GM19455 (cell line): ENCODE results near the gene ZNF691.
"Not testable (repeated sequence)": the region's sequence is repeated elsewhere in the genome, so short reads cannot be mapped to it uniquely, and the experiment has no call there.

Experiments used
- ATAC-seq: cut with Tn5 transposase; IDR thresholded peaks from one replicate; pipeline ENCODE4 v1.9.1; 2021; ENCODE audit not compliant: unreplicated experiment

ZNF691 gene

DNA sequence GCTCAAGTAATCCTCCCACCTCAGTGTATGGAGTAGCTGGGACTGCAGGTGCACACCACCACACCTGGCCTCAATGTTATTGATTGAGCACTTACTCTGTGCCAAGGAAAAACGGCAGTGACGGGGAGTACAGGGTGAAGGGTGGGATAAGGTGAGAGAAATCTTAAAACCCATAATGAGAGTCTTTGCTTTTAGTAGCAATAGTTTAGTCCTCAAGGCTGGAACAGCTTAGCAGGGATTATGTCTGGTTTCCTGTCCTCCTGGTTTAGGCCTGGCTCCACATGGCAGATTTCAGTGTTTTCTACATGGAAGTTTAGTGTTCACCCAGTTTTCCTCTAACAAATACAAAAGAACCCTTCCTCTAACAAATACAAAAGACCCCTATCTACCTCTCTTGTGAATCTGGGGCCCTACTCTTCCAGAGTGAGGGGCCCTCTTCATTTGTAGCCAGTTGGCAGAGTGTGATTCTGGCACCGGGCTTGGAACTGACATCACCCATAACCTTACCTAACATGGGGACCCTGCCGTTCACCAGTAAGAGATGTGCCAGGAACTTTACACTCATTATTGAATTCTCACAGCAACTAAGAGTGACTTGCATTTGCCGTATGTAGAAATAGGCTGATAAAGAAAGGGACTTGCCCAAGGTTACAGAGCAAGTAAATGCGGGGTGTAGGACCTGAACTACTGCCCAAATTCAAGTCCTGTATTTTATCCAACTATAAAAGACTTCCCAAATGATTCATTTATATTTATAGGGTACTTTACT lies 6.9 kb downstream of the ZNF691 start:
- ATAC-seq: no peak

DNA sequence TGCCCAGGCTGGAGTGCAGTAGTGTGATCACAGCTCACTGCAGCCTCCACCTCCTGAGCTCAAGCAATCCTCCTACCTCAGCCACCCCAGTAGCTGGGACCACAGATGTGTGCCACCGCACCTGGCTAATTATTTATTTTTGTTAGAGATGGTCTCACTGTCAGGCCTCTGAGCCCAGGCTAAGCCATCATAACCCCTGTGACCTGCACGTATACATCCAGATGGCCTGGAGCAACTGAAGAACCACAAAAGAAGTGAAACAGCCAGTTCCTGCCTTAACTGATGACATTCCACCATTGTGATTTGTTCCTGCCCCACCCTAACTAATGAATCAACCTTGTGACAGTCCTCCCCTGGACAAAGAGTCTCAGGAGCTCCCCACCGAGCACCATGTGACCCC lies 10.1 kb downstream of the ZNF691 start:
- ATAC-seq: not testable (repeated sequence)

DNA sequence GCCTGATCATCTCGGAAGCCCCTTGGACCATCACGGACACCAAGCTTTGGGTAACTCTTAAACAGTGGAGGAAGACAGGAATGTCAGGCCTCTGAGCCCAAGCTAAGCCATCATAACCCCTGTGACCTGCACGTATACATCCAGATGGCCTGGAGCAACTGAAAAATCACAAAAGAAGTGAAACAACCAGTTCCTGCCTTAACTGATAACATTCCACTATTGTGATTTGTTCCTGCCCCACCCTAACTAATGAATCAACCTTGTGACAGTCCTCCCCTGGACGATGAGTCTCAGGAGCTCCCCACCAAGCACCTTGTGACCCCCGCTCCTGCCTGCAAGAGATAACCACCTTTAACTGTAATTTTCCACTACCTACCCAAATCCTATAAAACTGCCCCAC lies 13.0 kb downstream of the ZNF691 start:
- not testable (repeated sequence) for ATAC-seq

DNA sequence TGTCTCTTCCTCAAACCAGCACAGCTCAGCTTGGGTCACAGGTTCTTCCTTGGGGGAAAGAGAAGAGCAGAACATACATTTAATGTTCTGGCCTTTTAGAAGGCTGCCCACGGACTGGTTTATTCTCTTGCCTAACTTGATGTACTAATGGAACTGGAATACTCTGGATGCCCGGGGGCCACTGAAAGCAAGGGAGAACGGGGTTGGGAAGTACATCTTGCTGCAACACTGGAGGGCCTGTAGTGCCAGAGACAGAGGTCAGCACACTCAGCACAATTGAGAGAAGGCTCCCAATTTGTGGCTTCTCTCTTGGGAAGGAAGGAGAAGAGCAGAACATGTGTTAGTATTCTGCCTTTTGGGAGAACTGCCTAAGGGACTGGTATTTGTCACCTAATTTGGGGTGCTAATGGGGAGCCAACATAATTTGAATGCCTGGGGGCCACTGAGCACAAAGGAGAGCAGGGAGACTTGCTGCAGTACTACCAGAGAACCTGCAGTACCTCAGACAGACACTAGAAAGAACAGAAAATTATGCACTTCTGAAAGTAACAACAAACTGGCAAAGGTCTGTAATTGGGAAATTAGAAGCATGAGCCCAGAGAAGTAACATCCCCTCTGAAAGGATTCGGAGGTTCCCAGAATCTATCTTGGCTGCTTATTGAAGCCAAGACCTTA lies 14.1 kb downstream of the ZNF691 start:
- no peak for ATAC-seq

DNA sequence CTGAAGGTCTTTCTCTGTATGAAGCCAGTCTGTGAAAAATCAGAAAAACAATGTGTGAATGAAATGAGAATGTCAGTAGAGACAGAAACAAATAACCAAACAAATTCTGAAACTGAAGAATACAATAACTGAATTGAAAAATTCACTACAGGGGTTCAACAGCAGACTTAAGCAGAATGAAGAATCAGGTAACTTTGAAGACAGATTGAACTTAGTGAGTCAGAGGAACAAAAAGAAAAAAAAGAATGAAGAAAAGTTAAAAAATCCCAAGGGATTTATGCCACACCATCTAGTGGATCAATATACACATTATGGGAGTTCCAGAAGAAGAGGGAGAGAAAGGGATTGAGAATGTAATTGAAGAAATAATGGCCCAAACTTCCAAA lies 14.6 kb downstream of the ZNF691 start:
- no peak for ATAC-seq

DNA sequence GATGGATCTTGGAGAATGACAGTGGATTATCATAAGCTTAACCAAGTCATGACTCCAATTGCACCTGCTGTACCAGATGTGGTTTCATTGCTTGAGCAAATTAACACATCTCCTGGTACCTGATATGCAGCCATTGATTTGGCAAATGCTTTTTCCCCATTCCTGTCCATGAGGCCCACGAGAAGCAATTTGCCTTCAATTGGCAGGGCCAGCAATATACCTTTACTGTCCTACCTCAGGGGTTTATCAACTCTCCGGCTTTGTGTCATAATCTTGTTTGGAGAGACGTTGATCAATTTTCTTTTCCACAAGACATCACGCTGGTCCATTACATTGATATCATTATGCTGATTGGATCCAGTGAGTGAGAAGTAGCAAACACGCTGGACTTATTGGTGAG lies 20.1 kb downstream of the ZNF691 start:
- no peak for ATAC-seq

DNA sequence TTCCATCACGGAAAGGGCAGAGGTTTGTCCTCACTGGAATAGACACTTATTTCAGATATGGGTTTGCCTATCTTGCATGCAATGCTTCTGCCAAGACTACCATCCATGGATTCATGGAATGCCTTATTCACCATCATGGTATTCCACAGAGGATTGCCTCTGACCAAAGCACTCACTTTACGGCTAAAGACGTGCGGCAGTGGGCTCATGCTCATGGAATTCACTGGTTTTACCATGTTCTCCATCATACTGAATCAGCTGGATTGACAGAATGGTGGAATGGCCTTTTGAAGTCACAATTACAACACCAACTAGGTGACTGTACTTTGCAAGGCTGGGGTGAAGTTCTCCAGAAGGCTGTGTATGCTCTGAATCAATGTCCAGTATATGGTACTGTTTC lies 22.1 kb downstream of the ZNF691 start:
- ATAC-seq: not testable (repeated sequence)

DNA sequence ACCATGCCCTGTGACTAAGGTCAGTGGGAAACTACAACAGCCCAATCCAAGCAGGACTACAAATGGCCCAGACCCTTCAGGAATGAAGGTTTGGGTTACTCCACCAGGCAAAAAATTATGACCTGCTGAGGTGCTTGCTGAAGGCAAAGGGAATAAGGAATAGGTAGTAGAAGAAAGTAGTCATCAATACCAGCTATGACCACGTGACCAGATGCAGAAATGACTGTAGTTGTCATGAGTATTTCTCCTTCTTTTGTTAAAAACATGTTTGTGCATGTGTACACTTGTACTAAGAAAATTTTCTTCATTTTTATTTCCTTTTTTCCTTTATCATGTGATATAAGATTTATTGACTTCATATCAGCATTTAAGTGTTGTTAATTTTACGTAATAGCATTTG lies 22.8 kb downstream of the ZNF691 start:
- not testable (repeated sequence) for ATAC-seq

DNA sequence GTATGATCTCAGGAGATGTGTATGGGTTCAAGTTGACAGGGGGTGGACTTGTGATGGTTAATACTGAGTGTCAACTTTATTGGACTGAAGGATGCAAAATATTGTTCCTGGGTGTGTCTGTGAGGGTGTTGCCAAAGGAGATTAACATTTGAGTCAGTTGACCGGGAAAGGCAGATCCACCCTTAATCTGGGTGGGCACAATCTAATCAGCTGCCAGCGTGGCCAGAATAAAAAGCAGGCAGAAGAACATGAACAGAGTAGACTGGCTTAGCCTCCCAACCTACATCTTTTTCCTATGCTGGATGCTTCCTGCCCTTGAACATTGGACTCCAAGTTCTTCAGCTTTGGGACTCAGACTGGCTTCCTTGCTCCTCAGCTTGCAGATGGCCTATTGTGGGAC lies 23.3 kb downstream of the ZNF691 start:
- not testable (repeated sequence) for ATAC-seq

DNA sequence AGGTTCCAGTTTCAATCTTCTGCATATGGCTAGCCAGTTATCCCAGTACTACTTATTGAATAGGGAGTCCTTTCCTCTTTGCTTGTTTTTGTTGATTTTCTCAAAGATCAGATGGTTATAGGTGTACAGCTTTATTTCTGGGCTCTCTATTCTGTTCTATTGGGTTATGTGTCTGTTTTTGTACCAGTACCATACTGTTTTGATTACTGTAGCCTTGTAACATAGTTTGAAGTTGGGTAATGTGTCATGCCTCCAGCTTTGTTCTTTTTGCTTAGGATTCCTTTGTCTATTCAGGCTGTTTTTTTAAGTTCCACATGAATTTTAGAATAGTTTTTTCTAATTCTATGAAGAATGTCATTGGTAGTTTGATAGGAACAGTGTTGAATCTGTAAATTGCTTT lies 26.7 kb downstream of the ZNF691 start:
- ATAC-seq: not testable (repeated sequence)

DNA sequence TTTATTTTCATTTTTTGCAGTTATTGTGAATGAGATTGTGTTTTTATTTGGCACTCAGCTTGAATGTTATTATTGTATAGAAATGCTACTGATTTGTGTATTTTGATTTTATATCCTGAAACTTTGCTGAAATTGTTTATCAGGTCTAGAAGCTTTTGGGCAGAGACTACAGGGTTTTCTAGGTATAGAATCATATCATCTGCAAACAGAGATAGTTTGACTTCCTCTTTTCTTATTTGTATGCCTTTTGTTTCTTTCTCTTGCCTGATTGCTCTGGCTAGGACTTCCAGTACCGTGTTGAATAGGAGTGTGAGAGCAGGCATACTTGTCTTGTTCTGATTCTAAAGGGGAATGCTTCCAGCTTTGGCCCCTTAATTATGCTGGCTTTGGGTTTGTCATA lies 27.3 kb downstream of the ZNF691 start:
- no peak for ATAC-seq

DNA sequence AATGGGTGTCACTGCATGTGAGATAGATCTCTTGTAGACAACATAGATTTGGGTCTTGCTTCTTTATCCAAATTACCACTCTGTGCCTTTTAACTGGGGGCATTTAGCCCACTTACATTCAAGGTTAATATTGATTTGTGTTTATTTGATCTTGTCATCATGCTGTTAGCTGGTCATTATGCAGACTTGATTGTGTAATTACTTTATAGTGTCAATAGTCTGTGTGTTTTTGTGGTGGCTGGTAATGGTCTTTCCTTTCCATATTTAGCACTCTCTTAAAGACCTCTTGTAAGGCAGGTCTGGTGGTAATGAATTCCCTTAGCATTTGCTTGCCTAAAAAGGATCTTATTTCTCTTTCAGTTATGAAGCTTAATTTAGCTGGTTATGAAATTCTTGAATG lies 29.6 kb downstream of the ZNF691 start:
- no peak for ATAC-seq

DNA sequence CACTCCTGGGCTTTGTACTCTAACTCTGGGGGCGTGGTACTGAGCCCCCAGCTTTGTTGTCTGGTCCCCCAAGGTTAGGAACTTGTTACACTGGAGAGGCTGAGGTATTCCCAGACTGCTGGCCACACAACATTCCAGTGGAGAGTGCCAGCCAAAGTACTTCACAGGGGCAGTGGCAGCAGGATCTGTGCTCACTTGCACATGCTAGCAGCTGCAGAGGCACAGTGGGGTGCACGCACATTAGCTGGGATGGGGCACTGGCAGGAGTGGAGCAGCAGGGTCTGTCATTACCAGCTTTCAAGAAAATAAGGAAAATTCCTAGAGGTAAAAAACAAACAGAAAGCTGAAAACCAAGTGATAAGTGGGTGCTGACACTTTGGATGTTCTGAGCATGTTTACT lies 31.0 kb downstream of the ZNF691 start:
- ATAC-seq: no peak

DNA sequence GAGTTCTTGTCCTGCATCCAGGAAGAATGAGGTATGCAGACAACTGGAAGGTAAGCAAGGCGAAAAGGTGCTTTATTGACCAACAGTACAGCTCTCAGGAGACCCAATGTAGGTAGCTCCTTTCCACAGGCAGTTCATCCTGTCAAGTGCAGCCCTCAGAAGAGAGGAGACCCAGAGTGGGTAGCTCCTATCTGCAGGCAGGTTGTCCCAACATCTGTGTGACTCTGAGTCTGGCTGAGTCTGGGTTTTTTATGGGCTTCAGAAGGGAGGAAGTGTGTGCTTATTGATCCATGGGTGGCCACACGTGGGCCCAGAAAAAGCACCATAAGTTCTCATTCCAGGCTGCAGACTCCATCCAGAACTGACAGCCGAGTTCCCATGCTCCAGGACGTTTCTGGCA lies 34.0 kb downstream of the ZNF691 start:
- no peak for ATAC-seq

DNA sequence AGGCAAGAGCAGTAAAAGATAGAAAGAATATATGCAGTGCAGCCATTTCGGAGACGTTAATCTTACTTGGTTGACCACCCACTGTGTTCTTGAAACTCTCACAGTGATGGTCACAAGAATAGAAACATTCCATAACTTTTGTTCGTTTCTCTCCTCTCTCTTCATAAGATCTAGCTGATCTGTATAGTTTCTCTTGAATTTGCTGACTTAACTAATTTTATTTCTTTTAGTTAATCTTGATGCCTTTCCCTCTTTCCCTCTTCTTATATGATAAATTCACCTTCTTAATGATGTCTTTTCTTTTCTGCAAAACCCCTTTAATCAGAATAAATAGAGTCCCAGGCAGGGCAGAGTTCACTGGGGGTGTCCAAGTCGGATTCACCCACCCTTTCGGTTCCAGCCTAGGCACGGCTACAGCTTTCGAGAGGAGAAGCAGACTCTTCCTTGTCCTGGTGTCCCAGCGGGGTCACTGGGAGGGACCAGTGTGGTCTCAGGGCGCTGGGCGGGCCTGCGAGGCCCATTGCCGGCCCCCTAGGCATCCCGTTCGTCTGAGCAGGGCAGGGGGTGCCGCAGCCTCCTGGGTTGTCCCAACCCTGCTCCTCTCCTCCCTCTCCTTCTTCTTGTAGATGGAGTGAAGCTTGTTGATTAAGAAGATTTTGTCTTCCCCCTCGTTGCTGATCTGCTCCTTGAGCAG lies 39.8 kb downstream of the ZNF691 start:
- no peak for ATAC-seq

DNA sequence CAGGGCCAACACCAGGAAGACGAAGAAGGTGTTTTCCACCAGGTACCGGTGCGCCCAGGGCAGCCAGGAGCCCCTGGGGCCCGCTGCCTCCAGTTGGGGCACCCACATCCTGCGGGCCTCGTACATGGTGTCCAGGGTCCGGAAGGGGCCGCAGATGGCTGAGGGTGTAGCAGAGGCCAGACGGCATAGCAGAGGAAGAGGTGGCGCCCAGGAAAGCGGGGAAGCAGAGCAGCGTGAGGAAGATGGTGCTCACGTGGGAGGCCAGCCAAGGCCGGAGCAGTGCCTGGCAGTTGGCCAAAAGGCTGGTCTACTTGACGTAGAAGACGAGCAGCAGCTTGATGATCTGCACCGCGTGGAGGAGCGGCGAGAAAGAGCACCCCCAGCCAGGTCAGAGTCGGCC lies 40.4 kb downstream of the ZNF691 start:
- no peak for ATAC-seq

DNA sequence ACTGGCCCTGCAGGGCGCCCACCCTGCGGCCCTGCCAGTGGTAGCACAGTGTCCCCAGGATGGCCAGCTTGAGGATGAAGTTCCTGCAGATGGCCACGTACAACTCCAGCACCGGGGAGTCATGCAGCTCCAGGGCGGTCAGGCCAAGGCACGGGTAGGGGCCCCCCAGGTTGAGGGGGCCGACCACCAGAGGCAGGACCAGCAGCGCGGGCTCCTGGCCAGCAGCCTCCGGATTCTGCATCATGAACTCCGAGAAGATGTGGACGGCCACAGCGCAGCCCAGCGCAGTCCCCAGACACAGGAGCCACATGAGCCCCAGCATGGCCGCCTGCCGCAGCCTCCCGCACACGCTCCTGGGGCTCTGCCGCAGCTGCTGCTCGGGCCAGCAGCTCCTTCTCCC lies 41.0 kb downstream of the ZNF691 start:
- ATAC-seq: no peak

DNA sequence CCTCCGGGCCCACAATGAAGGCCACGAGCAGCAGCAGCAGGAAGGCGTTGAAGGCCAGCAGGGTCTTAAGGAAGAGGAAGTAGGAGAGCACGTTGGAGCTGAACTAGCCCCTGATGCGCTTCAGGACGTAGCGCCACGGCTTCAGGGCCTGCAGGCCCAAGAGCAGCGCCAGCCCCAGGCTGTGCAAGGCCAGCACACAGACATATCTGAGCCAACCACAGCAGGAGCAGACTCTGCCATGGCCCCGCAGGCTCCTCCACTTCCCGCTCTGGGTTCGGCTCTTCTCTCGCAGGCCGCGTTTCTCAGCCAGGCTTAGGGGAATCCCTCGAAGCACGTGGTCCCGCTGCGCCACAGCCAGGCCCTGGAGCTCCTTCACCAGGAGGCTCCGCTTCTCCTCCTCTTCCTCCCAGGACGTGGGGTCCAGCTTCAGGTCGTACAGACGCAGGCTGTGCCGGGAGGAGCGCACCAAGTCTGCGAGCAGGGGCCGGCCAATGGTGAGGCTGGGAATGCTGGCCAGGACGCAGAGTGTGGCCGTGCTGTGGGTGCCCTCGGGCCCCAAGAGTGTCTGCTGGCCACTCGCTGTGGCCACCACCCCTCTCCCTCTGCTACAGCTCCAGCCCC lies 41.7 kb downstream of the ZNF691 start:
- no peak for ATAC-seq

DNA sequence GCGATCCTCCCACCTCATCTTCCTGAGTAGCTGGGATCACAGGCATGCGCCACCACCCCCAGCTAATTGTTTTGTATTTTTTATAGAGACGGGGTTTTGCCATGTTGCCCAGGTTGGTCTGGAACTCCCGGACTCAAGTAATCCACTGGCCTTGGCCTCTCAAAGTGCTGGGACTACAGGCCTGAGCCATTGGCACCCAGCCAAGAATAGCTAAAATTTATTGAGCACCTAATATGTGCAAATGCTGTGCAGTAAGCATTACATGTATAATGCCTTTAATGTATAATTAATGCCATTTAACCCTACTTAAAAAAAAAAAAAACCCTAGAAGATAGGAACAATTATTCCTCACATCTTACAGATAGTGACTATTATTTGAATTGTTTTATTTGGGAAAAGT lies 42.9 kb downstream of the ZNF691 start:
- ATAC-seq: no peak

DNA sequence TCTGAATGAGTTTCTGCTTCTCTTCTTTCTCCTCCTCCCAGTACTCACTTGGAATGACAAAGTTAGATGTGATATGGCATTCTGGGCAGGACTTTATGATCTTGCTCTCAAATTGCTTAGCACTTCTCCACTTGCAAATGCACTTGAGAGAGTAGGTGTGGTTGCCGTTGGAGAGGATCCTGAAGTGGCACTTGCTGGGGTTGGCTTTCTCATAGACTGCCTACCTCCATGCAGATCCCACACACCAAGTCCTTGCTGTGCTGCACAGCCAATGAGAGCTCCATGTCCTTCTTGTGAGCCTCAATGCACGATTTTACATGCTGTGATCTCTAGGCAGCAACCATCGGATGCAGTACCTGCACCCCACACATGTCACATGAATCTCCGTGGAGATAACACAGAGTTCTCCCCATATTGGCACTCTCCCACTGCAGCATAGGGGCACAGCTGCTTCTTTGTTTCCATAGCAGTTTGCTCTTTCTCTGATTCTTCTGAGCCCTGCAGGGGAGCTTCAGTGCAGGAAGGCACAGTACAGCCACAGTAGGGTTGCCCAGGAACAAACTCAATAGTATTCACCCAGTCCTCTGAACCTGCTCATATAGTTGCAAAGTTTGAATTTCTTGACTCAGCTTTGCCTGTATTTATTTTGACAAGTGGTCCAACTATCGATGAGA lies 45.2 kb downstream of the ZNF691 start:
- ATAC-seq: no peak

DNA sequence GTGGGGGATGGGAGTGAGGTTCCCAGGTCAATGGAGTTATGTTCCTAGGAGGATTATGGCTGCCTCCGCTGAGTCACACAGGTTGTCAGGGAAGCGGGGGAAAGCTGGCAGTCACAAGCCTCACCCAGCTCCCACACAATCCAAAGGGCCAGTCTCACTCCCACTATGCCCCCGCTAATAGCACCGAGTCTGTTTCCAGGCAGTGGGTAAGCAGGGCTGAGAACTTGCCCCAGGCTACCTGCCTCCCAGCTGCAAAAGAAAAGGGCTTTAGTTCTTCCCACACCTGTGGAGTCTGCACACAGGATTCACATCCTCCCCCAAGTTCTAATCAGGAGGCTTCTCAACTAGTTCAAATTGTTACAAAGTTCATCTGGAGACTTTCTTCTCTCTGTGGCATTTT lies 53.5 kb downstream of the ZNF691 start:
- not testable (repeated sequence) for ATAC-seq
